ENCODE results near the gene MDH2.

DNA sequence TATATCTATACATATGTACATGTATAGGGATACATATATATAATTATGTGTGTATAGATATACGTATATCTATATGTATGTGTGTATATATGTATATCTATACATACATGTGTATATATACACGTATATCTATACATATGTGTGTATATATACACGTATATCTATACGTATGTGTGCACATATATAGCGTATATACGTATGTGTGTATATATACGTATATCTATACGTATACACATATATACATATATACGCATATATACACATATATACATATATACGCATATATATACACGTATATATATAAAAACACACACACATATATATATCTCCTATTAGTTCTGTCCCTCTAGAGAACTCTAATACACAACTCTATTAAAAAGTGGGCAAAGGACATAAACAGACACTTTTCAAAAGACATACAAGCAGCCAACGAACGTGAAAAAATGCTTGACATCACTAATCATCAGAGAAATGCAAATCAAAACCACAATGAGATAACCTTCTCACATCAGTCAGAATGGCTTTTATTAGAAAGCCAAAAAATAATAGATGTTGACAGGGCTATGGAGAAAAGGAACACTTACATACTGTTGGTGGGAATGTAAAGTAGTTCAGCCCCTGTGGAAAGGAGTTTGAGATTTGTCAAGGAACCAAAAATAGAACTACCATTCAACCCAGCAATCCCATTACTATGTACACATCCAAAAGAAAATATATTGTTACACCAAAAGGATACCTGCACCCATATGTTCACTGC, 31.5 kb upstream of the MDH2 start:
- TF ChIP-seq, protein P1, sequence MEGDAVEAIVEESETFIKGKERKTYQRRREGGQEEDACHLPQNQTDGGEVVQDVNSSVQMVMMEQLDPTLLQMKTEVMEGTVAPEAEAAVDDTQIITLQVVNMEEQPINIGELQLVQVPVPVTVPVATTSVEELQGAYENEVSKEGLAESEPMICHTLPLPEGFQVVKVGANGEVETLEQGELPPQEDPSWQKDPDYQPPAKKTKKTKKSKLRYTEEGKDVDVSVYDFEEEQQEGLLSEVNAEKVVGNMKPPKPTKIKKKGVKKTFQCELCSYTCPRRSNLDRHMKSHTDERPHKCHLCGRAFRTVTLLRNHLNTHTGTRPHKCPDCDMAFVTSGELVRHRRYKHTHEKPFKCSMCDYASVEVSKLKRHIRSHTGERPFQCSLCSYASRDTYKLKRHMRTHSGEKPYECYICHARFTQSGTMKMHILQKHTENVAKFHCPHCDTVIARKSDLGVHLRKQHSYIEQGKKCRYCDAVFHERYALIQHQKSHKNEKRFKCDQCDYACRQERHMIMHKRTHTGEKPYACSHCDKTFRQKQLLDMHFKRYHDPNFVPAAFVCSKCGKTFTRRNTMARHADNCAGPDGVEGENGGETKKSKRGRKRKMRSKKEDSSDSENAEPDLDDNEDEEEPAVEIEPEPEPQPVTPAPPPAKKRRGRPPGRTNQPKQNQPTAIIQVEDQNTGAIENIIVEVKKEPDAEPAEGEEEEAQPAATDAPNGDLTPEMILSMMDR (IDR thresholded peaks at IDR 0.05; ENCODE audit: insufficient read depth, low read length, poor library complexity, severe bottlenecking): no peak
- TF ChIP-seq EZH2phosphoT487 (conservative IDR thresholded peaks at IDR 0.05; ENCODE audit: low read length): no peak

Measured in SU-DHL-6 (cell line).